GM10847 (cell line): Measurements from ENCODE around the gene DOCK4.

Source experiments
- POLR2A ChIP-seq: IDR thresholded peaks from 2 replicates; pipeline ENCODE4 v1.6.1; 2011; ENCODE audit not compliant: insufficient read length; ENCODE audit errors: extremely low read depth

Gene DOCK4

GRCh38 chr7:112118581-112119566, 87.3 kb downstream of the DOCK4 start:
- no peak for TF ChIP-seq POLR2A

- TF ChIP-seq POLR2A = no peak
Observed at GRCh38 chr7:112116894-112117293, 89.3 kb downstream of the DOCK4 start.

DNA sequence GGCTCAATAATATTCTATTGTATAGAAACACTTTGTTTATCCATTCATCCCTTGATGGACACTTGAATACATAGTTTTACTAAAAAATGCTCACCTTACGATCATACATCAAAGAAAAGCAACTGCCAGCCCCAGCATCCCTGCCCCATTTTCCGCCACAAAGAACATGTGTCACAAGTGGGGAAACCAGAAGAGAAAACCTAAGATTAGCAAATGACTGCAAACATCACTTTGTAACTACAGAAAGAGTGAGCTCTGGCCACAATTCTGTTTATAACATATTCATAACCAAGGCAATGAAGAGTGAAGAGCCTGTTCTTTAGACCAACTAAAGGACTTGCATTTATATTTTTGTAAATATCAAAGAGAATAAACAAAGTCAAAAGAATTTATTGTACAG, 89.8 kb downstream of the DOCK4 start:
- TF ChIP-seq POLR2A = no peak

DNA sequence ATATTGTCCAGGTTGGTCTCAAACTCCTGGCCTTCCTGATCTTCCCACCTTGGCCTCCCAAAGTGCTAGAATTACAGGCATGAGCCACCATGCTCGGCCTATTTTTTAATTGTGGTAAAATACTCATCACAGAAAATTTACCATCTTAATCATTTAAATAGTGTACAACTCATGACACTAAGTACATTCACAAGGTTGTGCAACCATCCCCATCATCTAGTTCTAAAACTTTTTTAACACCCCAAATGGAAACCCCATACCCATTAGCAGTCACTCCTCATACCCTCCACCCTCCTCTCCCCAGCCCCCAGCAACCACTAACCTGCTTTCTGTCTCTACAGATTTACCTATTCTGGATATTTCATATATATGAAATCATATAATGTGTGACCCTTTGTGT, 90.3 kb downstream of the DOCK4 start:
- TF ChIP-seq POLR2A = no peak

GRCh38 chr7:112113913-112114575, 92.2 kb downstream of the DOCK4 start:
- TF ChIP-seq POLR2A = no peak

DNA sequence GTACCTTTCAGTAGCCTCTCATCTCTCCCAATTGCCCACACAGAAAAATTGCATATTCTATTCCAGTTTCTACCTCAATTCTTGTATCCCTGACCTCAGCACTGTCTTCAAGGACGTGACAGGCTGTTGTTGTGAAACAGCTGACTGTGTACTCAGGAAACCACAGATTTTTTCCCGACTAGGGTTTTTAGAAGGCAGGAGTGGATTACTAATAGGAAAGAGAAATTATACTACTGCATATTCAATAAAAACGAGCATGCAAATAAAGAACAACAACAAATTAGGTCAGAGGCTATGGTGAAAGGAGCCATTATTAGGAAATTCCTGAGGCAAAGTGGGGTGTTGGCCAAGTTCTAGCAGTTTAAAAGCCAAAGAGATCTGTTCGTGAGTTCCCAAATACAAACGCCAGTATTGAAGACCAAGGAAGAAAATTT, 93.4 kb downstream of the DOCK4 start:
- no peak for TF ChIP-seq POLR2A

GRCh38 chr7:112110651-112111050, 95.5 kb downstream of the DOCK4 start:
- TF ChIP-seq POLR2A = no peak

GRCh38 chr7:112110175-112110574, 96.0 kb downstream of the DOCK4 start:
- no peak for TF ChIP-seq POLR2A

GRCh38 chr7:112108981-112109380, 97.2 kb downstream of the DOCK4 start:
- no peak for TF ChIP-seq POLR2A

DNA sequence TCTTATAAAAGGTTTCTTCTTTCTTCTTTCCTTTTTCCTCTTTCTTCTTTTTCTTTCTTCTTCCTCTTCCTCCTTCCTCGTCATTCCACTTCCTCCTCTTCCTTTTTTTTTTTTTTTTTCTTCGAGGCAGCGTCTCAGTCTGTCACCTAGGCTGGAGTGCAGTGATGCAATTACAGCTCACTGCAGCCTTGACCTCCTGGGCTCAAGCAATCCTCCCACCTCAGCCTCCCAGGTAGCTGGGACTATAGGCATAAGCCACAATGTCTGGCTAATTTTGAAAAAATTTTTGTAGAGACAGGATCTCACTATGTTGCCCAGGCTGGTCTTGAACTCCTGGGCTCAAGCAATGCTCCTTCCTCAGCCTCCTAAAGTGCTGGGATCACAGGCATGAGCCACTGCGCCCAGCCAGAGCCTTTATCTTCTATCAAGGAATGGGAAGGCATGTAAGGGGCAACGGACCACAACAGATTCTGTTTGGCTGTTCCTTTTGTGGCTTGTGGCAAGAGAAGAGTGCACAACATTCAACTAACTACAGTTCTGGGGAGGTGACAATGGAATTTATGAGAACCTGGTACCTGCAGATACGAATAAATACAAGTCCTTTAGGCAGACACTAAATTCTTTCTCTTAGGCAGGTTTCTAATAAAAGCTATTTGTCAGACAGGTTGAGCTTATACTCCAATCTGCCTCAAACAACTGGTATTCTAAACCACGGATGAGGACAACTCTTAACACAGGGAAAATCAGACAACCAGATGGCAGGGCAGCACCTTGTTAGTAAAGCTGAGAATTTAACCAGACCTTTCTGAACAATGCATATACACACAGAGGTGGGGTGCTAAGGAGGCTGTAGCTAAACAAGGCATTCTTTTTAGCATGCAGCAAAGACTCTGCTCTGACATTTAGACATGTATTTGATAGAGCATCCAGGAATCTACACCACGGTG, 100.3 kb downstream of the DOCK4 start:
- TF ChIP-seq POLR2A = no peak

GRCh38 chr7:112104120-112104519, 102.1 kb downstream of the DOCK4 start:
- no peak for TF ChIP-seq POLR2A

GRCh38 chr7:112103246-112103645, 103.0 kb downstream of the DOCK4 start:
- no peak for TF ChIP-seq POLR2A

DNA sequence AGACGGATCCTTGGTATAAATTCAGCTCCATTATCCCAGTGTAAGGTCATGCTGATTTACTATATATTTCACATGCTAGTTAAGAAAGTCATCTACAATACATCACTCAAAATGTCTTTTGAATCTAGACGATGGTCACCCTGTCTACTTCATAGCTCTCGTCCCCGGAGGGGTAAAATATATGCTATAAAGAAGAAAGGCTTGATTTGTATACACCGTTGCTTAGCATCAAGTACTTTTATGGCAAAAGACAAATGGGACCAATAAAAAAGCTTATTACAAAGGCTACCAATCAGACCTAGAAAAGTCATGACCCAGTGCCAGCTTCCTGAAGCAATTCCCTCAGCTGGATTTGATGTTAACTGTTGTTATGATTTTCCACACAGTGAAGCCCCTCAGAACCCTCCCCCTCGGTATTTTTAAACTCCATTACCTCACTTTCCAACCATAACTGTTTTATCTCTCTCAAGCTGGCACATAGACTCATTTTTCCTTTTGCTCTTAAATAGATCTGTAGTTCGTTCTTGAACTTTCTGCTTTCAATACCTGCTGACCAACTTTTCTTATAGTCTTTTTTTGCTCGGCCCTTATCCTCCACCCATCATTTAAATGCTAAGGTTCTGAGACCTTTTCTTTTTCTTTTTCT, 104.9 kb downstream of the DOCK4 start:
- TF ChIP-seq POLR2A = no peak

DNA sequence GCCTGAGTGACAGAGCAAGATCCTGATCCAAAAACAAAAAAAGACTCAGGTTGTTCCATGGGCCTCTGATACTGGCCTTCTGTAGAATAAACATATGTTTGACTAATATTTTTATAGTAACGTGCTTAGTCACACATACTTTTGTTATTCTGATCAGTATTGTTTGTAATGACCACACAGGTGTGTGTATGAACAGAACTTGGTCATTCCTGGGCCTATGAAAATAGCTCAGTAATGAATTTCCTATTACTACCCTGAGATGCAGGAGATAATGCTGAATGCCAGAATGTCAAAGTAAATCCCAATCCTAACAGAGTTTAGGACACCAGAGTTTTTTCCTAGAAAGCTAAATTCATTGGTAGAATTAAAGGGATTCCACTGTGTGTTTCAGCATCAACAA, 108.7 kb downstream of the DOCK4 start:
- TF ChIP-seq POLR2A = no peak

- no peak for TF ChIP-seq POLR2A
Observed at GRCh38 chr7:112093409-112093808, 112.8 kb downstream of the DOCK4 start.

DNA sequence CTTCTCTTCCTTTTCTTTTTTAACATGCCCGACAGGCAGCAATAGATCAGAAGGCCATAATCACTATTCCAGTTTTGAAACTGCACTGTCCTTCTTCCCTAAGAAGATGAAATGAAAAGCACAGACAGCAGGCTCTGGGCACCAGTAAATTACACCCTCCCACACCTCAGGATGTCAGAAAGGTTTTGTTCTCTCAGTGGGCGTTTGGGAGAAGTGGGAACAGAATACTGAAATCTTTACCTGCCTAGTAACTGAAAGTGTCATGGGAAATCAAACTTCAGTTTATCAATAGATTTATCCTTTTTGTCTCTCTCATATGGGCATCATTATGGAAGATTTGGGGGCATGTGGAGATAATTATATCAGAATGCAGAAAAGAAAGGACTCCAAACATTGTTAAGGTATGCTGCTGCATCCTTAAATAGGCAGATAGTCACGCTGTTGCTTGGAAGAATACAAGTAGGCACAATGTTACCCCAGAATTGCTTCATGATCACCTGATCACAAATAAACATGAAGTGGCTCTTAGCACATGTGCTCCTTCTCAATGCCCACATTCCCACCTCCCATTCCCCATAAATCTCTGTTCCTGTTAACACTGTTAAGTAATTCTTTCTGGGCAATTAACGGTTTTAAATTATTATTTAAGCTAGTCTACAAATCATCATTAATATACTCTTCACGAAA, 113.3 kb downstream of the DOCK4 start:
- no peak for TF ChIP-seq POLR2A
